Stomach (tissue), 4 donors: ENCODE measurements around the gene SHLD1.

ENCODE experiments used
- CTCF ChIP-seq, 7 experiments: fragments of 450-650 bp in 4 of 7; fragments of 200-600 bp in 3 of 7; sonication (generic) in 3 of 7; IDR thresholded peaks; one replicate each; pipeline ENCODE4 v1.5.1; 2016 to 2019; ENCODE audit warnings: antibody characterized with exemption in 7 of 7, control low read depth in 2 of 7, mild to moderate bottlenecking in 1 of 7
- EP300 ChIP-seq: sonication (generic); formaldehyde crosslinking; IDR thresholded peaks from one replicate; pipeline ENCODE4 v1.6.1; 2017; ENCODE audit warnings: antibody characterized with exemption
- POLR2A ChIP-seq, 4 donors: fragments of 450-650 bp; IDR thresholded peaks; one replicate each; pipeline ENCODE4 v1.6.1; 2016; ENCODE audit warnings: antibody characterized with exemption in 4 of 4, control low read depth in 2 of 4, mild to moderate bottlenecking in 1 of 4, moderate library complexity in 1 of 4
- POLR2AphosphoS5 ChIP-seq, 3 donors: sonication (generic); formaldehyde crosslinking; IDR thresholded peaks; one replicate each; pipeline ENCODE4 v1.6.1; 2016; ENCODE audit warnings: antibody characterized with exemption in 3 of 3

GRCh38 chr20:5797165-5797564 lies 47.0 kb downstream of the SHLD1 start:
- TF ChIP-seq CTCF (IDR thresholded peaks at IDR 0.05) (no peak), POLR2A (IDR thresholded peaks at IDR 0.05) (no peak), POLR2AphosphoS5 (IDR thresholded peaks at IDR 0.05) (no peak), EP300 (no peak)
